HG02642 (cell line): ENCODE measurements around the gene SRSF6.
"Not testable (repeated sequence)": the region's sequence is repeated elsewhere in the genome, so short reads cannot be mapped to it uniquely, and the experiment has no call there.

ENCODE experiments used
- ATAC-seq: cut with Tn5 transposase; IDR thresholded peaks from one replicate; pipeline ENCODE4 v1.9.1; 2021; ENCODE audit warnings: mild to moderate bottlenecking; ENCODE audit not compliant: unreplicated experiment, poor library complexity

SRSF6 gene

GRCh38 chr20:43457640-43458421, at the start of gene SRSF6:
SRSF6 (plus strand) TSS chr20:43457896; CDS start chr20:43458034, 138 bp downstream.
- peak; percentile 87 for ATAC-seq

- no peak for ATAC-seq
Measured at GRCh38 chr20:43408848-43409576, 48.7 kb upstream of the SRSF6 start.

- ATAC-seq: no peak
Measured at GRCh38 chr20:43409577-43409913, 48.2 kb upstream of the SRSF6 start.

- no peak for ATAC-seq
Measured at GRCh38 chr20:43415661-43416430, 41.9 kb upstream of the SRSF6 start.

- ATAC-seq: no peak
Measured at GRCh38 chr20:43416591-43417228, 41.0 kb upstream of the SRSF6 start.

- no peak for ATAC-seq
Measured at GRCh38 chr20:43420192-43420591, 37.5 kb upstream of the SRSF6 start.

- ATAC-seq: not testable (repeated sequence)
Measured at GRCh38 chr20:43420913-43421312, 36.8 kb upstream of the SRSF6 start.

GRCh38 chr20:43426172-43426571, 31.5 kb upstream of the SRSF6 start:
- no peak for ATAC-seq

- no peak for ATAC-seq
Measured at GRCh38 chr20:43430265-43431133, 27.2 kb upstream of the SRSF6 start.

GRCh38 chr20:43431134-43431519, 26.6 kb upstream of the SRSF6 start:
- ATAC-seq: no peak

GRCh38 chr20:43432498-43432897, 25.2 kb upstream of the SRSF6 start:
- no peak for ATAC-seq

GRCh38 chr20:43433250-43433854, 24.3 kb upstream of the SRSF6 start:
- ATAC-seq: no peak

GRCh38 chr20:43434565-43434964, 23.1 kb upstream of the SRSF6 start:
- no peak for ATAC-seq

GRCh38 chr20:43438578-43439316, 18.9 kb upstream of the SRSF6 start:
- ATAC-seq: peak; percentile 84

GRCh38 chr20:43440531-43440930, 17.2 kb upstream of the SRSF6 start:
- ATAC-seq: no peak

GRCh38 chr20:43442282-43442880, 15.3 kb upstream of the SRSF6 start:
- ATAC-seq: no peak

- ATAC-seq: no peak
Measured at GRCh38 chr20:43444107-43444506, 13.6 kb upstream of the SRSF6 start.

- no peak for ATAC-seq
Measured at GRCh38 chr20:43446361-43446879, 11.3 kb upstream of the SRSF6 start.
